Lung (tissue), 12 donors: ENCODE data around the gene BMPER. TPM values are rescaled to one million over a fixed set of nuclear protein-coding genes. Genes with fewer than 3 reads are reported as not detected.

ENCODE experiments used
- ATAC-seq: fragments of 200-7000 bp; cut with Tn5 transposase; one replicate; pipeline ENCODE4 v1.9.1; 2020; ENCODE audit warnings: moderate number of reproducible peaks; ENCODE audit not compliant: insufficient read depth, low FRiP score
- DNase-seq, 3 donors: peaks; one replicate each; pipeline ENCODE4 v3.0.0-alpha.2; 2013 to 2017
- H3K27ac ChIP-seq, 2 donors: one replicate each; pipeline ENCODE4 v1.5.1; 2013; ENCODE audit warnings: mild to moderate bottlenecking in 2 of 2, moderate library complexity in 2 of 2, control low read depth in 1 of 2, inconsistent platforms in 1 of 2, low read depth in 1 of 2, low read length in 1 of 2
- H3K27me3 ChIP-seq, 3 donors: one replicate each; pipeline ENCODE4 v1.5.1; 2013; ENCODE audit warnings: low read length in 2 of 3; ENCODE audit not compliant: control insufficient read depth in 3 of 3, insufficient read depth in 3 of 3
- H3K36me3 ChIP-seq, 4 donors: one replicate each; pipeline ENCODE4 v1.5.1; 2013; ENCODE audit warnings: low read length in 4 of 4, mild to moderate bottlenecking in 1 of 4, moderate library complexity in 1 of 4; ENCODE audit not compliant: control insufficient read depth in 4 of 4, insufficient read depth in 4 of 4
- H3K4me1 ChIP-seq, 5 donors: one replicate each; pipeline ENCODE4 v1.5.1; 2013; ENCODE audit warnings: low read length in 5 of 5, mild to moderate bottlenecking in 2 of 5, moderate library complexity in 1 of 5; ENCODE audit not compliant: control insufficient read depth in 5 of 5, insufficient read depth in 5 of 5
- H3K4me3 ChIP-seq: one replicate; pipeline ENCODE4 v1.5.1; 2013; ENCODE audit warnings: mild to moderate bottlenecking, control low read depth, moderate library complexity
- H3K9ac ChIP-seq, 2 donors: one replicate each; pipeline ENCODE4 v1.5.1; 2013; ENCODE audit warnings: low read length in 2 of 2, control low read depth in 1 of 2; ENCODE audit not compliant: insufficient read depth in 1 of 2
- H3K9me3 ChIP-seq, 4 donors: one replicate each; pipeline ENCODE4 v1.5.1; 2013; ENCODE audit warnings: low read length in 3 of 4, mild to moderate bottlenecking in 1 of 4, moderate library complexity in 1 of 4; ENCODE audit not compliant: control insufficient read depth in 4 of 4, insufficient read depth in 3 of 4
- CTCF ChIP-seq: IDR thresholded peaks from 2 replicates; pipeline ENCODE4 v1.5.1; 2012; ENCODE audit warnings: mild to moderate bottlenecking; ENCODE audit errors: control extremely low read depth, extremely low read depth
- WGBS, 2 donors: extraction: QIAGEN DNeasy Blood & Tissue Kit; methylation state at CpG; one replicate each; pipeline ENCODE4 v1.1.7; 2013; 5-methylcytosine and 5-hydroxymethylcytosine counted together
- polyA plus RNA-seq, 2 donors: library from polyadenylated mRNA; stranded (reverse); fragments of 200-250 nt; gene quantifications; one replicate each; pipeline ENCODE4 v1.2.1, GENCODE V29; 2013
- total RNA-seq, 2 donors: library from RNA; depleted of rRNA in 1 of 2; stranded (reverse); fragments of >200 nt in 1 of 2; gene quantifications; one replicate each; pipeline ENCODE4 v1.2.1, GENCODE V29; 2014 to 2021
- donor health status: control.
- donor health status: control.
- donor health status: Bipolar disorder and iron deficiency.
- donor health status: healthy.
- donor health status: DM: yes; HTN: yes; CAD: no.

Gene BMPER
- total and polyA plus RNA-seq, 4 donors: 3.7 to 51.0 (median 9.0) TPM

DNA sequence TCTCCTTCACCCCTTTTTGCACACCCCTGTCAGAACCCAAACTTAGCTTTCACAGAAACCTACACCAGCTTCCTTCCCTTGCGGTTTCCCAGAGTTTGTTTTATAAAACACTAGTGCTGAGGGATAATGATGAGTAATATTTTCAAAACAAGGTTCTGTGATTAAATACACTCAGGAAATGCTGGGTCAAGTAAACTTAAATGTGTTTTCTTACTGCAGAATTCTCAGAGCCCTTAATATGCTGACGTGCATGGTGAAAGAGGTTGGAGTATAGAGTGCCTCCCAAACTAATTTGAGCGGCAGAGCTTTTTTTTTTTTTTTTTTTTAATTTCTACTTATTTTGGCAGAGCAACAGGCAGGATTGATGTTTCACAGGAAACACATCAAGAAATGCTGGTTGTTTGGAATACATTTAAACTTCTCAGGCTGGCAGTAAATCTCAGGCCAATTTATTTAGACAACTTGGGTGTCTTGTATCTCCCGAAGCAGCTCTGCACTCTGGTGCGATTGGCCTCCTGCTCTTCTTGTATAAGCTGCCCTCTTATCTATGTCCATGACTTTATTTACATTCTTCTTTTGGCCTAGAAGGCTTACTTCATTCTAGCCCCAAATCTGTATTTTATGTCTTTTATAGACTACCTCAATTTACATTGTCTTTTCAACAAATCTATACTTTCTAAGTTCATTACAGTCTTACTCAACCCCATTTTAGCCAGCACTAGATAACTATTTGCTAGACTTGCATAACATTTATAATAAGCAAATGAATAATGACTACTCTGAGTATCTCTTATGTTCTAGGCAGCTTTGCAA lies 165.4 kb downstream of the BMPER start:
- H3K36me3 ChIP-seq: peaks cover 0 to 16% (median 3%) of the 10 kb centered on the region in 4 donors
- H3K9ac ChIP-seq: no peak overlapping the region
- H3K27me3 ChIP-seq: no peaks in the 10 kb centered on the region
- no peak for ATAC-seq
- TF ChIP-seq CTCF: no peak
- H3K4me3 ChIP-seq: no peak overlapping the region
- DNase-seq: peak in 2 of 3 donors; percentile 76 to 81
- peaks cover 0 to 4% (median 0%) of the 10 kb centered on the region in 4 donors for H3K9me3 ChIP-seq
- no peak overlapping the region for H3K27ac ChIP-seq
- H3K4me1 ChIP-seq: peaks cover 0 to 32% (median 2%) of the 10 kb centered on the region in 5 donors
- WGBS, 2 donors: 63 to 68% methylated on average over 5 of the region's 5 CpGs

DNA sequence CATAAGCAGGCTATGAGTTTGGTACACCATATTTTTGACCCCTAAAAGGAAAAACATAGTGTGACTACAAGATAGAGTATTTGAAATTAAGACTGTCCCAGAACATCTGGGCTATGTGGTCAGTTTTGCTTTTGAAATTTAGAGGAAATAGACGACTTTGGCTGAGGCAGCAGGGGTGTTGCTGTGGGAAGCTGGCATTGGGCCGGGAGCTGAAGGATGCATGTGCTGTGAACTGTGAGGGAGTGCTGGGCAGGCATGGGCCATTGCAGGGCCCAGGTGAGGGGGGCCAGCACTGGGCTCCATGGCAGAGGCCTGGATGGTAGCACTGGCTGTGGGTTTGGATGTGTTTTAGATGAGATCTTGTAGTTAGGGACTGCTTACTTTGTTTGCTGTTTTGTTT lies 168.3 kb downstream of the BMPER start:
- 66% methylated on average over 2 of the region's 2 CpGs for WGBS, 2 donors
- Histone ChIP-seq H3K9ac (no peak overlapping the region), H3K4me1 (peaks cover 0 to 32% (median 0%) of the 10 kb centered on the region in 5 donors), H3K4me3 (no peak overlapping the region), H3K36me3 (peaks cover 0 to 6% (median 3%) of the 10 kb centered on the region in 4 donors), H3K27ac (no peak overlapping the region), H3K9me3 (peaks cover 0 to 4% (median 0%) of the 10 kb centered on the region in 4 donors), H3K27me3 (no peaks in the 10 kb centered on the region)
- TF ChIP-seq CTCF: no peak
- ATAC-seq: no peak
- DNase-seq: peak; percentile 55 to 78 (median 67)

DNA sequence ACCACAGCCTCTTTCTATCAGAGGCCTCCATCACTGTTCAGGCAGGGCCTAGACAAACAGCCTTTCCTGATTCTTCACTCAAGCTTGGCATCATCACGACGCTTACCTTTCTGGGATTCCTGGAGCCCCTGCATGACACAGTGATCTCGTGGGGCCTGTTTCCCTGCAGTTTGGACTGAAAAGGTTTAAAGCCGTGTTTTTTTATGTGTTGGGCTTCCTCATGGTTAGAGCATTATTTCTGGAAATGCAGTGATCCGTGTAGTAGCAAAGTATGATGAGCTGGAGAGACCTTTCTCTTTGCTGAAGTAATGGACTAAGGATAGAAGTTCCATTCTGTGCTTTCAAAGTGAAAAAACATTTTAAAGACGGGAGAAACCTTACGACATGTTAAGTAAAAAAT lies 169.1 kb downstream of the BMPER start:
- DNase-seq: no peak
- WGBS, 2 donors: 82 to 84% methylated on average over 7 of the region's 7 CpGs
- Histone ChIP-seq H3K27me3 (no peaks in the 10 kb centered on the region), H3K4me1 (peaks cover 0 to 28% (median 0%) of the 10 kb centered on the region in 5 donors), H3K36me3 (peaks cover 0 to 12% (median under 1%) of the 10 kb centered on the region in 4 donors), H3K9ac (no peak overlapping the region), H3K27ac (no peak overlapping the region), H3K4me3 (no peak overlapping the region), H3K9me3 (peaks cover 0 to 8% (median 0%) of the 10 kb centered on the region in 4 donors)
- TF ChIP-seq CTCF: no peak
- ATAC-seq: no peak
